CD4-positive, alpha-beta T cell treated with Interferon alpha-2 for 1 hour (primary cell): ENCODE results near the gene ZFP36L2.

Source experiments
- DNase-seq, 2 donors: peaks; one replicate each; pipeline ENCODE4 v3.0.0-alpha.2; 2020 to 2022

Gene ZFP36L2

DNA sequence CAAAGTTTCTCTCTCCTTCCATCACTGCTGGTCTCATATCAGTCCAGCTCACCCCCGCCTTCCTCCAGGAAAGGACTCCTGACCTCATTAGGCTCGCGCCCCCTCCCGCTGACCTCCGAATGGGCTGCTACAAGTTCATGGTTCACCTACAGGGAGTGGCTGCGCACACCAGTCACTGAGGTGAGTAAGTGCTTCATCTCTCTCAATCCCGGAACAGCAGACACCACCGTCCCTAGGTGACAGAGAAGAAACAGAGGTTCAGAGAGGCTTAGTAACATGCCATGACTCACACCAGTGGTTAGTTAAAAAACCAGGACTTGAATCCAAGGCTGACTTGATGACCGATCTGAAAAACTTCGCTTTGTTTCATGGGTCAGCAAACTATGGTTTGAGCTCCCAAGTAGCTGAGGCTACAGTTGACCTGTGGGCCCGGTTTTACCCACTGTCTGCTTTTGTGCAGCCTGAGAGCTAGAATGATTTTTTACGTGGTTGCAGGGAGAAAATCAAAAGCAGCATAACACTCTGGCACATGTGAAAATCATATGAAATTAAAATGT lies 42.0 kb downstream of the ZFP36L2 start:
- peak in 1 of 2 donors; percentile 57 for DNase-seq

DNA sequence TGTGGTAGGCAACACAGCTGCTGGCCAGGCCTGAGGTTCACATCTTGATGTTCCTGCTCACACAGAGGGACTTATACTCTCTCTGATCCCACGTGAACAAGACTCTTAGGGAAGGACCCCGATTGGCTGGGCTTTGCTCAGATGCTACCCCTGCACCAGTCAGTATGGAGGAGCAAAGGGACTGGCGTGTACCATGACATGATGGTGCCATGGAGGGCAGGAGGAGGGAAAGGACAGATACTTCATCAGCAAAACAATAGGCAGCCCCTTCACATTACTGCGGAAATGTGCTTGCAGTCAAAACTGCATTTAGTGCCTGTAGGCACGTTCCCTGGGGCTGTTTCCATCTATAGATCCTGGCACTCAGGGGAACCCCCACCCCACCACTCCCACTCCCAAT lies 42.7 kb downstream of the ZFP36L2 start:
- DNase-seq: no peak

- DNase-seq: no peak
Observed at GRCh38 chr2:43180897-43181296, 45.5 kb downstream of the ZFP36L2 start.

- no peak for DNase-seq
Observed at GRCh38 chr2:43179942-43180341, 46.5 kb downstream of the ZFP36L2 start.

DNA sequence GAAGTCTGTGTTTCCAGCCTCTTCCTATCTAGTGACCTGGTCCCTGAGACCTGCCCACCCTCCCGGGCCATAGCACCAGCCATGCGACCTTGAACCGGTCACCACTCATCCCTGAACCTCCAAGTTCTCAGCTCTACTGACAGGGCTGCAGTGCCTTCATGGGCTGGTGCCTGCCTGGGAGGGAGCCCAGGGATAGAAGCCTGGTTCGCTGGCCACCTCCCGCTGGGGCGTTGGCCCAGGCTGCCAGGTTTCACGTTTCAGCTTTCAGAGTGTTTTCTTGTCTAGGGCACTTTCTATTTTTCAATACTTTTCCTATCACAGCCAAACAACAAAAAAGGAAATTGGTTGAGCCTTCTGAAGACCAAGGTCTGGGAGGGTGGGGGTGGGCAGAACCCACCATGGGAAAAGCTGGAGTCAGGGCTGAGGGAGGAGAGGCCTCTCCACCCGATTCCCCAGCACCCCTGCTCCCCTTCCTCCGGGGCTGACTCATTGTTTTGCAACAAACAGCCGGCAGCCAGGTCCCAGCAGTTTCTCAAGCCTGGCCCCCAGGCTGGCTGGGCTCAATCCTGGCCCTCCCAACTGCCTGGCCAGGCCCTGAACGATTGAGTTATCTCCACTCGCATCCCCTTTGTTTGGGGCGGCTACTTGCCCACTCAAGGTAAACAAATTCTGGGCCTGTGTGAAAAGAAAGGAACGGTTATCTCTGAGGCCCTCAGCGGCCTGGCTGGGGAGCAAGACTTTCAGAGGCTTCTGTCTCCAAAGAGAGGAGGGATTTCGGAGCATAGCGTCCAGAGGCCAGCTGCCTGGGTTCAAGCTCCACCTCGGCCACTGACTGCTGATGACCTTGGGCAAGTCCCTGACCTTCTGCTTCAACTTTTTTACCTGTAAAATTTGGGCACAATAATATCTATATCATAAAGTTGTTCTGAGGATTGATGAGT lies 47.5 kb downstream of the ZFP36L2 start:
- peak in 1 of 2 donors; percentile 27 for DNase-seq

GRCh38 chr2:43178055-43178598 lies 48.3 kb downstream of the ZFP36L2 start:
- no peak for DNase-seq

DNA sequence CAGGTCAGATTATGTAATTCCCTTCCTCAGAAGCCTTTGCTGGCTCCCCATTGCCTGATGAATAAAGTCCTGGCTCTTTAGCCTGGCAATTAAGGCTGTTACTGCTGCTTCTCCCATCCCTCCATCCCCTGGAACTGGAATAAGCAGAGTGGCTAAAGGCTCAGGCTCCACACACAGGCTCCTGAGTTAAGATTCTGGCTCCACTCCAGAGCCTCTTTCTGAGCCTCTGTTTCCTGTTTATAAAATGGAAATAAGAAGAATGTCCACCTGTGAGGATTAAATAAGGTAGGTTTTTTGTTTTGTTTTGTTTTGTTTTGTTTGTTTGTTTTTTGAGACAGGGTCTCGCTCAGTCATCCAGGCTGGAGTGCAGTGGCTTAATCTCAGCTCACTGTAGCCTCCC lies 50.0 kb downstream of the ZFP36L2 start:
- no peak for DNase-seq

- DNase-seq: peak in 1 of 2 donors; percentile 42
Observed at GRCh38 chr2:43175876-43176275, 50.5 kb downstream of the ZFP36L2 start.

- DNase-seq: no peak
Observed at GRCh38 chr2:43175020-43175441, 51.4 kb downstream of the ZFP36L2 start.

- peak; percentile 87 to 90 for DNase-seq
Observed at GRCh38 chr2:43174368-43174916, 52.0 kb downstream of the ZFP36L2 start.
